Activated T-cell treated with anti-CD3 and anti-CD28 coated beads for 1 hour (primary cell): Measurements from ENCODE around the gene MYO1E.
"Not testable (repeated sequence)": the region's sequence is repeated elsewhere in the genome, so short reads cannot be mapped to it uniquely, and the experiment has no call there.

Experiments
- DNase-seq: peaks from one replicate; pipeline ENCODE4 v3.0.0-alpha.2; 2020; ENCODE audit warnings: low read depth

MYO1E gene

DNA sequence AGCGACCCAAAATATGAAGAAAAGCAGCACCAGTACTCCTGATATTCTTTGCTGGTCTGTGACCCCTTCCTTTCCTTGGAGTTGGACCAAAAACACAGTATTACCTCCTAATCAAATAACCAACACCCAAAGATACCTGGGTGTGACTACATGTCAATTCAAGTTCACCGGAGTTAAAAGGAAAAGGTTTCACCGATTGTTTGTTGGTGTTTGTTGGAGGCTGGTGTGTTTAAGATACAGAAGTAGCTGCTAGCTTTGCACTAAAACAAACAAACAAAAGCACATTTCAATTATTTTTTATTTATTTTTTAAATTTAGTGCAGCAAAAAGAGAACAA is 81.5 kb downstream of the MYO1E start:
- no peak for DNase-seq

DNA sequence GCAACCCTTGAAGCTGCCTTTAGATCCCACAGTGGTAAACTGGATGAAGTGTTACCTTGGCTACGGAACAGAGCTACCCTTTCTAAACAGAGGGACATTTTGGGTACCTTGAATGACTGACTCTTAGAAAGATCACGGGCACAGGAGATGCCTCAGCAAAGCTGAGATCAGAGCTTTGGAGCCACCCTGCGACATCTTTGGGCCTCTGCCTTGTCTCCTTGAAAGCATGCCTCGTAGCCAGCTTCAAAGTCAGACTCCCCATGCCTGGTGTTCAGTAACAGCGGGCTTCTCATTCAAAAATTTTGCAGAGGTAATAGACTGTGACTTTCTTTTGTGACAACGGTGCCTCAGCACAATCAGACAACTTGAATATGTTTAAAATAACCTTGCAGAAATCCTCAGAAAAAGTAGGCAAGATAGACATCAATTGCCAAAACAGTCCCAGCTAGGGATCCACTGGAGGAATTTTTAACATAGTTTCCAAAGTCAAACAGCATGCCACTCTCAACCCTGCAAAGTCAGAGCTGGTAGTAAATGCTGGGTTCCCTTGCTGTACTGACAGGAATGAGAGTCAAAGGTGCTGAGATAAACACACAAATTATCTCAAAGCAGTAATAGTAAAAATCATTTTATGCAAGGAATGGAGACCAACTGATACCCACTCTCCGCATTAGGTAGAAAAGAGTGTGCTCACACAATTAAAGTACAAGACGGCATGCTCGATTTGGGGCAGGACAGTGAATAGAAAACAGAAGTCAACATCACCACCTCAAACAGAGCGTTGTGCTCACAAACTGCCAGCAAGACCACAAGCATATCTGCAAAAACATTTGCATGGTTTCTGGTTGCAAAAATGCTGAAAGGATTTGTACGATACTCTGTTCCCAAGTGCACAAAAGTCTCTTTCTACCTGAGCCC is 82.1 kb downstream of the MYO1E start:
- no peak for DNase-seq

DNA sequence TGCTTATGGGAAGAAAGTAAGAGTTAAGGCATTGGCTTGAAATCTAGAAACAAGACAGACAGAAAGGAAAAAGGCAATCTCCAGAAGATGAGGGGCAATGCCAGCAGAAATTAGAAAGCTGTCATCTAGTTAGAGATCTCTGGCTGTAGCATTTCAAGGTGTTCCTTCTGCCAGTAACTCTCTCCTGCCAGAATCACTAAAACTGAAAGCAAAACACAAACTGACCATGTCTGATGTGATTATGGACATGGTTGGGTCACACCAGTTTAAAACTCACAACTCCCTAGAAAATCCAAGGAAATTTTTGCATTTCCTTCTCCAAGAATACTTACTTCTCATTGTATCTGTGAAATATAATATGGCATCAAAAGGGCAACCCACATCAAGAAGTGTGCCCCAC is 83.1 kb downstream of the MYO1E start:
- no peak for DNase-seq

DNA sequence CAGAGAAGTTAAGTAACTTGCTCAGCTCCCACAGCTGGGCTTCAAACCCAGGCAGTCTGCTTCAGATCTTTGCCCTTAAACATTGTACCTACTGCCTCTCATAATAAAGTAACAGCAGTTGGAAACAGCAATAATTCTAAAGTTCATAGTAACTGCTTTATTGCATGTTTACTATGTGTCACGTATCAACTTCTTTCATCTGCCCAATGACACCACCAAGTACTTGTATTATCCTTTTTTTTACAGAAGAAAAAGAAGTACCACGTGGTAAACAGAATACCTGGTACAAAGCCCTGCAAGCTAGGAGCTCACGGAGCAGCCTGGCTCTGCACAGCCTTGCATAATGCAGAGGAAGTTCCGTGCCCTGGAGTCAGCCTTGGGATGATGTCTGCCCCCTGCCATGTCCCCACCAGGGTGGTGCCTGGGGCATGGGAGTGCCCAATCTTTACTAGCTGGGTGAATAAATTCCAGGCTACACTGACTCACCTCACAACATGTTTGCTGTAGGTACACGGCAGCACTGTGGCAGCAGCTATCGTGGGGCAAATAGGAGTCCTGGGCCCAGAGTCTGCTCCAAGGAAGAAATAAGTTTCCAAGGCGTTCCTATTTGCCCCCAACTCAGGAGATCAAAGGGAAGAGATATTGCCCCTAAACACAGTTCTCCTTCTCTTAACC is 88.8 kb downstream of the MYO1E start:
- DNase-seq = no peak

DNA sequence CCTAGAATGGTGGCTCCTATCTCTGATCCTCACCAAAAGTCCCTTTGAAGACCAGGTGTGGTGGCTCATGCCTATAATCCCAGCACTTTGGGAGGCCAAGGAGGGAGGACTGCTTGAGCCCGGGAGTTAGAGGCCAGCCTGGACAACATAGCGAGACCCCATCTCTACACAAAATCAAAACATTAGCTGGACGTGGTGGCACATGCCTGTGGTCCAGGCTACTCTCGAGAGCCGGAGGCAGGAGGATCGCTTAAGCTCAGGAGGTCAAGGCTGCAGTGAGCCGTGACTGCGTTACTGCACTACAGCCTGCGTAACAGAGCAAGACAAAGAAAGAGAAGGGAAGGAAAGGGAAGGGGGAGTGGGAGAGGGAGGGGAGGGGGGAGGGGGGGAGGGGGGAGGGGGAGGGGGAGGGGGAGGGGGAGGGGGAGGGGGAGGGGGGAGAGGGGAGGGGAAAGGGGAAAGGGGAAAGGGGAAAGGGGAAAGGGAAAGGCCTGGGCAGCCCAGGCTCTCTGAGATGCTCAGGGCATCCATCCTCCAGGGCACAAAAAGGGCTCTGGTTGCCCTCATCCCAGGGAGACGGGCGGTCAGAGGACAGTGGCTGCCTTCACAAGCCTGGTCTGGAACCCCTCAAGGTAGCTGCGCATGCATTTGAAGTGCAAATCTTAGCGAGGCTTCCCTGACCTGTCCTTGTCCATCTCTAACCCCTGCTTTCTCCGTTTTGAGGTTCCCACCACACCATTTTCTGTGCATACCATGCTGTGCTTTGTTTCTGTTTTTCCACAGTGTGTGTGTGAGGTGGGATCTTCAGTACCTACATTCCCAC is 89.9 kb downstream of the MYO1E start:
- DNase-seq = no peak

DNA sequence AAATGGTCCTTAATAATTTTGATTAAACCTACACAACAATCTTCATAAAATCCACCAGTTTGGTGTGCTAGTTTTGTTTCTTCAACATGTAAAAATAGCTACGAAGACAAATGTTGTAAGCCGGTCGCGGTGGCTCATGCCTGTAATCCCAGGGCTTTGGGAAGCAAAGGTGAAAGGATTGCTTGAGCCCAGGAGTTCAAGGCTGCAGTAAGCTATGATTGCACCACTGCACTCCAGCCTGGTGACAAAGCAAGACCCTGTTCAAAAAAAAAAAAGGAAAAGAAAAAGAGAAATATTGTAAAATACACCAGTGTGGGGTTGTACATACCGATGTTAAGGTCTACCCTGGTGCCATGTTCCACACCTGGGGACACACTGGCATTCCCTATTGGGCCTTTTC is 91.0 kb downstream of the MYO1E start:
- no peak for DNase-seq

DNA sequence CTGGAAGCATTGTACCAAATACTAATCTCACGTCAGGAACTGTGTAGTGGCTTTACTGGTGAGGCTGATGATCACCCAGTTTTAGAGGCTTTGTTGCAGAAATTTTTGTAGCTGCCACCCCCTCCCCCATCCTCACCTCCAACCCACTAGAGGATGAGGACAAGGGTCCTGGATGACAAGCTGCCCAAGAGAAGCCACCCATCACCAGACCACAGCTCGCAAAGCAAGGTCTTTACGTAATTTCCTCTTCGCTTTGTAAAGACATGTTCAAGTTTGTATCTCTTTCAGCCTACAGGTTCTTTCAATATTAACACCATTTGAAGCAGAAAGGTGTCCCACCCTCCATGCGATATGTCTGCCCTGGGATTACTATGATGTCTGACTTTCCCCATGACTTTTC is 91.8 kb downstream of the MYO1E start:
- DNase-seq = no peak

DNA sequence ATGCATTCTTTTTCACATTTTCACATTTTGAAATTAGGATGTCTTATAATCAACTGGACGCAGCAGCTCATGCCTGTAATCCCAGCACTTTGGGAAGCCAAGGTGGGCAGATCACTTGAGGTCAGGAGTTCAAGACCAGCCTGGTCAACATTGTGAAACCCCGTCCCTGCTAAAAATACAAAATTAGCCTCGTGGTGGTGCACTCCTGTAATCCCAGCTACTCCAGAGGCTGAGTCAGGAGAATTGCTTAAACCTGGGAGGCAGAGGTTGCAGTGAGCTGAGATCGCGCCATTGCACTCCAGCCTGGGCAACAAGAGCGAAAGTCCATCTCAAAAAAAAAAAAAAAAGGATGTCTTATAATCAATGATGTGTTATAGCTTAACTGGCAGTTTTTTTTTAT is 92.4 kb downstream of the MYO1E start:
- DNase-seq = not testable (repeated sequence)

DNA sequence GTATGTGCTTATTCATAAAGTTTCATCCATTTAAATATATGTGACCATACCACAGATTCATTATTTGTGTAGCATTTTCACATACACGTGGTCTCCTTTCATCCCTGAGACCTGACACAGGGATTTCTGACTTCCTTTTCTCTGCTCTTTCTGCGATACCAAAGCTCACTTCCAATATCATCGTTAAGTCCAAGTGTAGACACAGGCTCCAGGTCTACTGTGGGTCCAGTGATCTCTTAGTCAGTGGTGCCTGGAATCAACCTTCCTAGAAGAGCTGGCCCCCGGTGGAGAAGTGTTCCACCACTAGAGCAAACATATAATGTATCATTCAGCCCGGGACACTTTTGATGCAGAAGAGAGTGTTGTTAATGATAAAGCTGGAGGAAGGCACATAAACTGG is 93.6 kb downstream of the MYO1E start:
- no peak for DNase-seq

DNA sequence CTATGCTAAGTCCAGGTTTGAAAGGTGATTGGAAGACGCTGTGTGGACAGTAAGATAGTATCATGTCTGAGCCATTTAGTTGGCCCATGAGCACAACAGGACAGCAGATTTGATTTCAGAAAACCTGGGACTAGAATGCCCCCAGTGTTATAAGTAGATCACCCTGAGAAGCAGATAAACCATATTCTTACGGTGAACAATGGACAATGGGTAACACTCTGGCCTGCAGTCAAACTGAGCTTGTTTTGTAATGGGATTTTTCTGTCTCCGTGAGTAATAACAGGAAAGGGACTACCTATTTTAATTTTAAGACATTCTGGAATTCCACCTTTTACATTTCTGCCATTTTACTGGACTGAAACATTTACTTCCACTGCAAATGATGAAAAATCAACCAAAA is 94.6 kb downstream of the MYO1E start:
- no peak for DNase-seq

DNA sequence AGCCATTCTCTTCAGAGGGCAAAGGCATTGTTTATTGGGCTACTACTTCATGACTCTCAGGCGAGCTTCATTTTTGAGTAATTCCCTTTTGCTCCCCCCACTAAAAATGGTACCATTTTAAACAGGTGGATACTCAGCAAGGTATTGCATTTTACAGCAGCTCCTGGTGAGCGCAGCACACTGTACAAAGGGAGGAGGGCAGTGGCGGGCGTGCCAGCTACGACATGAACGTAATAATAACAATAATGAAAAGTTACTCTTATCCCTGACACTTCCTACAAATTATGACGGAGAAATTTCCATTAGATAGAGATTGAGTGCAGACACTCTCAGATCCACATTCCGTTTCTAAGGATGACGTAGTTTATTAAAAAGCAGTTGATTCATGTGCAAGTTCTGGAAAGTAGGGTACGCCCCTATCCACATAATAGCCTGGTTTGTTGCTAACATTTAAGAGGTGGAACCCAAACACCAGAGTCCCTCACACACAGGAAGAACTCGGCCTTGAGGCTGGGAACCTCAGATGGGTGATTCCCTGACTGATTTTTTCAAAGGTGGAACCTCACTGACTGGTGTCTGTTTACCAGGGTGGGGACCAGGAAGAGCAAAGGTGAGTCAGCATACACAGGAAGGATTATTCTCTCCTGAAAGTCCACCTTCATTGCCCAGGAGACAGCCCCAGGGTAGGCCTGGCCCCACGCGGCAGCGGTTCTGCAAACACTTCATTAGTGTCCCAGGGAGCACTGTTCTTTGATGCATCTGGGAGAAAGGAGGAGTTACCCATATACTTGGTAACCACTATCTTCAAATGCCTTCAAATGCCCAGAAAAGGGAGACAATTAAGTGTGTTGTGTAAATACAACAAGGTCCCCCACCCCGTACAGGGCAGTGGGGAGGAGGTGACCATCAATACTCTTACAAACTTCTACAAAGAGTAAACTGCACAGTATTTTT is 96.2 kb downstream of the MYO1E start:
- no peak for DNase-seq

DNA sequence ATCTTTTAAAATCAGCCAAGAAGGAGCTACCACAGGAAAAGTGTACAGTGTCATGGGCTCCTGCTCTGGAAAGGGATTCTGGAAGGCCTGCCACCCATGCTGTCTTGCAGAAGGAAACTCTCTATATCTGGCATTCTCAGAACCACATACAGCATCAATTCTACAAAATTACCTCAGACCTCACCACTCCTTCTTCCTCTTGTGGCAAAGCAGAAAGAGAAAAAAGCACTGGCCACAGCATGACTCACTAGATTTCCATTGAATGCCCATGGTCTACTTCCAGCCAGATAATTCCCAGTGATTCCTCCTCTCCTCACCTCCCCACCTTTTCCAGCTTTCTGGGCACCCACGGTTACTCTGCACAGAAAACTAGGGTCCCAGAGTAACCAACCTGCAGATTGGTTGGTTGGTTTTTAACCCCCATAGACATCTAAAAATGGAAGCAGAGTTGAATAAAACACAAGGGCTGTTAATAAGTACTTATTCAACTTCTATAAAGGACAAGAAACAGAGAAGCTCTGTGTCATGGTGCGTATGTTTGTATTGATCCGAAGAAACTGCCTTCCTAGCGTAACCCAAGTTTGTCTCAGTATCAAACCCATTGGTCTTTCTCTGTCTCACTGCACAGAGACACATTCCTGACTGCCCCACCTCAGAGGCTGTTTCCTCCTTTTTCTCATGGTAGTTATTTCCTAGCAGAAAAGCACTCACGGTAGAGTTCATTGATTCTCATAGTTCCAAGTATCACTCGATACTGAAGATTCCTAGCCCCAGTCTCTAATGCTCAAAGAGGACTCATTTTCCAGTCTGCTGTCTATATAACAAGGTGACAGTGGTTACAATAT is 98.3 kb downstream of the MYO1E start:
- DNase-seq = no peak

DNA sequence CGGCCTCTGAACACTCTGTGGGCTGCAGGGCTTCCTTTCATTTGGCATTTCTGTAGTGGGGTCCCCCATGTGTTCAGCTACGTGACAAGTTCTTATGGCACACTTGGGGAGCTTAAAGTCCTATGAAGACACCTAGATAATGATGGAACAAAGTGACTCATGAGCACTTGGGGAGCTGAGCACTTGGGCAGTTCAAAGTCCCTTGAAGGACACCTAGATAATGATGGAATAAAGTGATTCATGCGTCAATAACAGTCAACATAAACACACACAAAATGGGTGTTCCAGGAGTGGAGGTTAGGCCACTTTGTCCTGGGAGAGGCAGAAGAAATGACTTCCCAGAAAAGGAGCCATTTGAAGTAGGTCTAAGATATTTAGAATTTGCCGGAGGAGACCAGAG is 99.4 kb downstream of the MYO1E start:
- no peak for DNase-seq

DNA sequence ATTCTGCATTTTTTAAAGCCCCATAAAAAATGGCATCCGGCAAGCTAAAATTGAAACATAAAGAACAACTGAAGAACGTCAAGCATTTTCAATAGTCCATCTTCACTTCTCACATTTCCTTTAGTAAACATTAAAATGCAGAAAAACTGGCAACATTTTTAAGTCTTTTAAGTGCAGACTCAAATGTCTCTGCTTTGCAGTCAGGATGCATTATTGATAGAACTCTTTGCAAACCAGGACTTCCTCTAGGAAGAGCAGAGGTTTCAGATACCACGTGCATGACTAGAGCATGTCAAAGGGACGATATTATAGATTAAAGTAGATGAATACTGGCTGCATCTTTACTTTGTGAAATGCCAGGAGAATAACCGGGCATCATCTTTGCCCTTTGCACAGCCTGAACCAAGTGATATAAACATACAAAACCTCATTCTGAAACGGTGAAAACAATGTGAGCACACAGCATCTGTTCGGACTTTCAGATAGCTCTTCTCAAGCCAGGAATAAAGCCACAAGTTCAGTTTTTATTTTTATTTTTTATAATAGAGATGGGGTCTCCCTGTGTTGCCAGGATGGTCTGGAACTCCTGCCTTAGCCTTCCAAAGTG is 101.0 kb downstream of the MYO1E start:
- DNase-seq = no peak

DNA sequence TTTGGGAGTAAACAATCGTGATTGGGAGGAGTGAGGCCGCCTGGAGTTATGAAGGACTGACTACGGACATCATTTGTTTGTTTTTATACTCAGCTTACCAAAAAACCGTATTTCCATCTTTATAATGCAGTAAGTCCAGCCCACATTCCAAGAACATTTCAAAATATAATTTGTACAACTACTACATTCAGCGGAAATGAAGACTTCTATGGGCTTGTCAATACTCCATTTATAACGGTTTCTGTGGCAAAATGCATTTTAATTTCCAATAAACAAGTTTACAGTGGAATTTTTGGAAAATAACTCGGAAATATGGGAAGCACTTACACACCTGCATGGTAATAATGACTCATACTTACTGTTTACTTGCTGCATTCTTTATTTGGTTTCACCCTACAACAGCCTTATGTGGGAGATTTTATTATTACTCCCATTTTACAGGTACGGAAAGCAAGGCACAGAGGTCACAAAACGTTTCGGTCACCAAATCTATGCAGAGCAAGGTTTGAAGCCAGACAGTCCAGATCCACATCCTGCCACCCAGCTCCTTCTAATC is 103.7 kb downstream of the MYO1E start:
- no peak for DNase-seq

DNA sequence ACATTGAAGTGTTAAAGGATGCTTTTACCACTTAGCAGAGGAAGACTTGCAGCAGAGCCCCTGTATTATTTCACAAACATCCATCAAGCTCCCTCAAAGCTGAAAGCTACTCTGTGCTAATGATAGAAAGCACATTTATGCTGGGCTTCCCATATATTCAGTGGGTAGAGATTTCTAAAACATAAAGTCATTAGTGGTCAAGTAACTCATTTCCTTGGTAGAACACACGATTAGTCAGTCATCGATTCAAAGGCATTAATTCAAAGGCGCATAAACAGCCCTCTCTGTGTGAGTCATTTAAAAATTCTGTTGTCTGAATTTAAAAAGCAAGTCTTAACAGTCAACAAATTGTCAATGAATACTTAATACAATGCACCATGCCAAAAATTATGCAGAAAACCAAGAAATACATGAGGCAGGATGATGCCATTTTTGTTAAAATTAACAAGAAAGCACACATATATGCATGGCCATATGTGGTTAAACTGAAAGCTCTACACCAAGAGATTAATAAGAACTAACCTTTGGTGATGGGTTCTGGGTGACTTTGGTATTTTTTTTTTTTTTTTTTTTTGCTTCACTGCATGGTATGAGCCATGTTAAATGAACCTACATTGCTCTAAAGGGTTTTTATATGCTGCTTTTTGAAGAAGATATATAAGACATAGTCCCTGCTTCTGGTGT is 104.4 kb downstream of the MYO1E start:
- no peak for DNase-seq

DNA sequence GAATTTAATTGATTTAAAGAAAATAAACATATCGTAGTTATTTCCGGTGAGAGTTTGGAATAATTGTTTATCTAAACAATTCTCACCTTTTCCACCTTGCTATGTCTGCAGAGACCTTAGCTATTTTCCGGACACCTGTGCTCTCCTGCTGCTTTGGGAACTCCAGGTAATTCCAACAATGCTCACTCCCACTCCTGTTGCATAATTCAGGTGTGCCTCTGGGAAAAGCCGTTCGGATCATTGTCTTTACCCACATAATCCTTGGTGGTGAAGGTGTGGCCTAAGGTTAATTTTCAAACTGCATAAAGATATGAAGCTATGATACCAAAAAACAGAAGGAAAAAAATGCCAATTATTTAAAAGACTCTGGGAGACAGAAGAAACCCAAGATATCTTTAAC is 106.6 kb downstream of the MYO1E start:
- no peak for DNase-seq

DNA sequence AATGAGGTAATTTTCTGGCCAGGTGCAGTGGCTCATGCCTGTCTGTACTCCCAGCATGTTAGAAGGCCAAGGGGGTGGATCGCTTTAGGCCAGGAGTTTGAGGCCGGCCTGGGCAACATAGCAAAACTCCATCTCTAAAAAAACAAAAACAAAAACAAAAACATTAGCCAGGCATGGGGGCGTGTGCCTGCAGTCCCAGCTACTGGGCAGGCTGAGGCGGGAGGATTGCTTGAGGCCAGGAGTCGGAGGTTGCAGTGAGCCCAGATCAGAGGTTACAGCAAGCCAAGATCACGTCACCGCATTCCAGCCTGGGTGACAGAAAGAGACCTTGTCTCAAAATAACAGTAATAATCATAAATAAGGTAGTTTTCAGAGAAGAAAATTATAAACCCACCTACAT is 110.4 kb downstream of the MYO1E start:
- DNase-seq = no peak

DNA sequence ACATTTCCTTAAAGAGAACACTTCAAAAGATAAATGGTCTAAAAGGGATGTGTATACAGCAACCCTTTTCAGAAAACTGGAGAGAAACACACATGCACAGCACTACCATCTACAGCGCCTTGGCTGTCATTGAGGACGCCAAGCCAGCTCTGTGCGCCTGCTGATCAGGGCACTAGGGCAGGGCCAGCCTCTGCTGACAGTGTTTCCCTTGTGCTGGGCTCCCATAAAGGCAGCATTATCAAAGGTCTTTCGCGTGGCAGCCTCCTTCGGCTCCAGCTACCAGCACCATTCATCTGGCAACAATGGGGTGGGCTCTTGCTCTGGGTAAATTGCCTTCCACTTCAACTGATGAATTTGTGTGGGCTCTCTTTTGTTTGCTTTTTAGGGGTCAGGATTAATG is 112.6 kb downstream of the MYO1E start:
- no peak for DNase-seq
